Measurements from ENCODE around the gene SMIM28.
A peak's percentile ranks its signal among the peaks of the same experiment; 100 is the strongest.
"Not testable (repeated sequence)": the region's sequence is repeated elsewhere in the genome, so short reads cannot be mapped to it uniquely, and the experiment has no call there.

Gene SMIM28

GRCh38 chr6:138377844-138378243 is at the start of gene SMIM28:
SMIM28 (plus strand) TSS chr6:138377905; CDS start chr6:138378073, 168 bp downstream.
- no peak for DNase-seq (ENCODE audit: low read depth, low spot score)

GRCh38 chr6:138328210-138328609 is 49.5 kb upstream of the SMIM28 start:
- no peak for DNase-seq (ENCODE audit: low read depth, low spot score)

GRCh38 chr6:138330763-138331162 is 46.9 kb upstream of the SMIM28 start:
- no peak for DNase-seq (ENCODE audit: low read depth, low spot score)

GRCh38 chr6:138331444-138331843 is 46.3 kb upstream of the SMIM28 start:
- peak; percentile 33 for DNase-seq (ENCODE audit: low read depth, low spot score)

GRCh38 chr6:138331984-138332383 is 45.7 kb upstream of the SMIM28 start:
- no peak for DNase-seq (ENCODE audit: low read depth, low spot score)

- DNase-seq (ENCODE audit: low read depth, low spot score) = no peak
These were observed 43.7 kb upstream of the SMIM28 start for GRCh38 chr6:138334000-138334399.

GRCh38 chr6:138334963-138335362 is 42.7 kb upstream of the SMIM28 start:
- DNase-seq (ENCODE audit: low read depth, low spot score) = no peak

- peak; percentile 64 for DNase-seq (ENCODE audit: low read depth, low spot score)
These were observed 41.5 kb upstream of the SMIM28 start for GRCh38 chr6:138336221-138336620.

GRCh38 chr6:138337076-138337475 is 40.6 kb upstream of the SMIM28 start:
- no peak for DNase-seq (ENCODE audit: low read depth, low spot score)

GRCh38 chr6:138339024-138339423 is 38.7 kb upstream of the SMIM28 start:
- no peak for DNase-seq (ENCODE audit: low read depth, low spot score)

GRCh38 chr6:138341176-138341575 is 36.5 kb upstream of the SMIM28 start:
- no peak for DNase-seq (ENCODE audit: low read depth, low spot score)

- no peak for DNase-seq (ENCODE audit: low read depth, low spot score)
These were observed 34.6 kb upstream of the SMIM28 start for GRCh38 chr6:138343112-138343511.

- DNase-seq (ENCODE audit: low read depth, low spot score) = no peak
These were observed 32.0 kb upstream of the SMIM28 start for GRCh38 chr6:138345565-138346285.

GRCh38 chr6:138346302-138347195 is 31.2 kb upstream of the SMIM28 start:
- DNase-seq (ENCODE audit: low read depth, low spot score) = no peak

- DNase-seq (ENCODE audit: low read depth, low spot score) = no peak
These were observed 29.8 kb upstream of the SMIM28 start for GRCh38 chr6:138347864-138348263.

- DNase-seq (ENCODE audit: low read depth, low spot score) = no peak
These were observed 27.8 kb upstream of the SMIM28 start for GRCh38 chr6:138349891-138350290.

- DNase-seq (ENCODE audit: low read depth, low spot score) = no peak
These were observed 19.8 kb upstream of the SMIM28 start for GRCh38 chr6:138357928-138358327.

GRCh38 chr6:138368684-138369083 is 9.0 kb upstream of the SMIM28 start:
- not testable (repeated sequence) for DNase-seq (ENCODE audit: low read depth, low spot score)

GRCh38 chr6:138370631-138371451 is 6.9 kb upstream of the SMIM28 start:
- DNase-seq (ENCODE audit: low read depth, low spot score) = no peak

GRCh38 chr6:138371452-138371711 is 6.3 kb upstream of the SMIM28 start:
- DNase-seq (ENCODE audit: low read depth, low spot score) = no peak

GRCh38 chr6:138371720-138372119 is 6.0 kb upstream of the SMIM28 start:
- DNase-seq (ENCODE audit: low read depth, low spot score) = no peak

Data from ELF-1 (cell line).